Right lobe of liver (tissue), 6 donors: ENCODE measurements around the gene PHF20. TPM values are rescaled to one million over a fixed set of nuclear protein-coding genes. Genes with fewer than 3 reads are reported as not detected.
"Not testable (repeated sequence)": the region's sequence is repeated elsewhere in the genome, so short reads cannot be mapped to it uniquely, and the experiment has no call there.

Experiments
- ATAC-seq, 4 donors: fragments of 200-7000 bp; cut with Tn5 transposase; one replicate each; pipeline ENCODE4 v1.9.1; 2020; ENCODE audit warnings: mild to moderate bottlenecking in 4 of 4, moderate library complexity in 4 of 4
- DNase-seq, 3 donors: peaks; one replicate each; pipeline ENCODE4 v3.0.0-alpha.2; 2020
- H3K27ac ChIP-seq, 3 donors: fragments of 200-600 bp; one replicate each; pipeline ENCODE4 v1.8.0; 2022
- H3K27me3 ChIP-seq, 2 donors: fragments of 200-600 bp; one replicate each; pipeline ENCODE4 v1.8.0; 2022
- H3K36me3 ChIP-seq, 4 donors: fragments of 200-600 bp; sonication (generic) in 1 of 4; one replicate each; pipeline versions ENCODE4 v1.5.1 to v1.8.0; 2017 to 2022; ENCODE audit warnings: control low read depth in 1 of 4
- H3K4me1 ChIP-seq, 4 donors: fragments of 200-600 bp; sonication (generic) in 1 of 4; one replicate each; pipeline versions ENCODE4 v1.5.1 to v1.8.0; 2017 to 2022; ENCODE audit warnings: control low read depth in 1 of 4
- H3K4me3 ChIP-seq, 3 donors: fragments of 200-600 bp; one replicate each; pipeline ENCODE4 v1.8.0; 2022
- H3K9me3 ChIP-seq, 4 donors: fragments of 200-600 bp; sonication (generic) in 1 of 4; one replicate each; pipeline versions ENCODE4 v1.5.1 to v1.8.0; 2017 to 2022; ENCODE audit warnings: control low read depth in 1 of 4
- CTCF ChIP-seq, 4 donors: fragments of 200-600 bp in 3 of 4; fragments of 450-650 bp in 1 of 4; IDR thresholded peaks; one replicate each; pipeline versions ENCODE4 v1.5.1 to v1.8.0; 2016 to 2022; ENCODE audit warnings: antibody characterized with exemption in 4 of 4, mild to moderate bottlenecking in 2 of 4
- POLR2A ChIP-seq: fragments of 450-650 bp; IDR thresholded peaks from one replicate; pipeline ENCODE4 v1.6.1; 2017; ENCODE audit warnings: antibody characterized with exemption, mild to moderate bottlenecking
- WGBS: methylation state at CpG from one replicate; pipeline ENCODE4 v1.1.6; 2018; ENCODE audit warnings: low coverage, low lambda C conversion rate; ENCODE audit not compliant: insufficient coverage; ENCODE audit errors: missing lambda C conversion rate; 5-methylcytosine and 5-hydroxymethylcytosine counted together
- intact Hi-C, 2 donors: fragments of 100-400 bp; cut with DNase I; formaldehyde crosslinking; loops; one replicate each; pipeline versions ENCODE4 v1.11.2 to v1.14.1; 2022
- total RNA-seq, 6 experiments: library from RNA; depleted of rRNA in 2 of 6; stranded (reverse); fragments of >200 nt in 2 of 6; fragmentation: NEBNext Ultra II Directional in 3 of 6; extraction: Animal tissue kit (Norgen Biotek cat#: 25700) in 3 of 6; gene quantifications; one replicate each; pipeline versions ENCODE4 v1.1.0 to v1.2.4, GENCODE V29; 2016 to 2023
- donor health status: DM: no; HTN: yes; CAD: no.
- donor health status: DM: no; HTN: no; CAD: no.
- donor health status: DM: no; HTN: no; CAD: no.
- donor health status: DM: no; HTN: yes; CAD: no.
- donor health status: DM: no; HTN: yes; CAD: no.

The PHF20 gene
- total RNA-seq, 6 experiments from 2014 or later: 9.3 to 16.7 (median 14.5) TPM

GRCh38 chr20:35773154-35773751, 1.4 kb downstream of the PHF20 start:
- WGBS: 45% methylated on average over 8 of the region's 8 CpGs
- no peaks in the 10 kb centered on the region for H3K9me3 ChIP-seq
- no peak for DNase-seq
- H3K27ac ChIP-seq: peak overlapping the region; percentile 87 to 90 (median 88)
- H3K36me3 ChIP-seq: no peaks in the 10 kb centered on the region
- peak in 3 of 4 donors; percentile 1 to 9 (median 2) for ATAC-seq
- peak overlapping the region in 1 of 3 donors; percentile 68 for H3K4me3 ChIP-seq
- H3K27me3 ChIP-seq: no peaks in the 10 kb centered on the region
- TF ChIP-seq CTCF (IDR thresholded peaks at IDR 0.05): no peak
- TF ChIP-seq POLR2A: peak; percentile 21
- H3K4me1 ChIP-seq: peaks cover 0 to 21% (median 7%) of the 10 kb centered on the region in 4 donors
- intact Hi-C loops: no loop called here

GRCh38 chr20:35774391-35774790, 2.6 kb downstream of the PHF20 start:
- WGBS: 78% methylated on average over 1 of the region's 1 CpG
- no peak overlapping the region for H3K4me3 ChIP-seq
- ATAC-seq (no peak), DNase-seq (no peak)
- intact Hi-C loops: no loop called here
- H3K27ac ChIP-seq: no peak overlapping the region
- no peaks in the 10 kb centered on the region for H3K27me3 ChIP-seq
- no peak for TF ChIP-seq CTCF (IDR thresholded peaks at IDR 0.05)
- TF ChIP-seq POLR2A: no peak
- H3K9me3 ChIP-seq: no peaks in the 10 kb centered on the region
- peaks cover 0 to 11% (median 5%) of the 10 kb centered on the region in 4 donors for H3K4me1 ChIP-seq
- H3K36me3 ChIP-seq: no peaks in the 10 kb centered on the region

GRCh38 chr20:35776513-35777101, 4.8 kb downstream of the PHF20 start:
- no peaks in the 10 kb centered on the region for H3K9me3 ChIP-seq
- TF ChIP-seq POLR2A: no peak
- TF ChIP-seq CTCF (IDR thresholded peaks at IDR 0.05): no peak
- ATAC-seq (no peak), DNase-seq (peak in 2 of 3 donors; percentile 31 to 54)
- no peak overlapping the region for H3K4me3 ChIP-seq
- peaks cover 0 to 10% (median 3%) of the 10 kb centered on the region in 4 donors for H3K4me1 ChIP-seq
- no peaks in the 10 kb centered on the region for H3K36me3 ChIP-seq
- intact Hi-C loops: no loop called here
- no peaks in the 10 kb centered on the region for H3K27me3 ChIP-seq
- 46% methylated on average over 4 of the region's 4 CpGs for WGBS
- no peak overlapping the region for H3K27ac ChIP-seq

GRCh38 chr20:35783811-35784210, 12.0 kb downstream of the PHF20 start:
- H3K27ac ChIP-seq, DNase-seq, H3K36me3 ChIP-seq, H3K4me1 ChIP-seq, H3K9me3 ChIP-seq, ATAC-seq, intact Hi-C loops, H3K27me3 ChIP-seq, H3K4me3 ChIP-seq: not testable (repeated sequence)
- 96% methylated on average over 8 of the region's 12 CpGs for WGBS

- ATAC-seq, H3K27ac ChIP-seq, H3K36me3 ChIP-seq, H3K4me1 ChIP-seq, H3K27me3 ChIP-seq, H3K9me3 ChIP-seq, intact Hi-C loops, H3K4me3 ChIP-seq, DNase-seq: not testable (repeated sequence)
- 100% methylated on average over 4 of the region's 4 CpGs for WGBS
Measured at GRCh38 chr20:35785541-35785940, 13.7 kb downstream of the PHF20 start.
